ENCODE data around the gene VAV3.

DNA sequence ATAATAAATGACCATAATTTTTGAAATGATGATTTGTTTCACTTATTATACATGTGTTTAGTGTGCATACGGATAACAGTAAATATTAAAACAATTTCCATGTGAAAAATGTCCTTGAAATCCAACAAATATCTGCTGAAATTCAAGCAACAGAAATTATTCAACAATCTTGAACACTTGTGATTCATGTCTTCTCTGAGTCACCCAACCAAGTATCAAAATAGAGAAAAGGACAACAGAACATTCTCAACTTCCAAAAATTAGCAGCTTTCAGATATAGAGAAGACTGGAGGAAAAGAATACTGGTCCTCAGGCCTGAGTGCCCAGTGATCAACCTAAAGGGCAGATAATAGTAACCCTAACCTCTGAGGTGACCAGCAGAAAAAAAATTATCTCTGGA lies 90.8 kb downstream of the VAV3 start:
- TF ChIP-seq, protein P1, sequence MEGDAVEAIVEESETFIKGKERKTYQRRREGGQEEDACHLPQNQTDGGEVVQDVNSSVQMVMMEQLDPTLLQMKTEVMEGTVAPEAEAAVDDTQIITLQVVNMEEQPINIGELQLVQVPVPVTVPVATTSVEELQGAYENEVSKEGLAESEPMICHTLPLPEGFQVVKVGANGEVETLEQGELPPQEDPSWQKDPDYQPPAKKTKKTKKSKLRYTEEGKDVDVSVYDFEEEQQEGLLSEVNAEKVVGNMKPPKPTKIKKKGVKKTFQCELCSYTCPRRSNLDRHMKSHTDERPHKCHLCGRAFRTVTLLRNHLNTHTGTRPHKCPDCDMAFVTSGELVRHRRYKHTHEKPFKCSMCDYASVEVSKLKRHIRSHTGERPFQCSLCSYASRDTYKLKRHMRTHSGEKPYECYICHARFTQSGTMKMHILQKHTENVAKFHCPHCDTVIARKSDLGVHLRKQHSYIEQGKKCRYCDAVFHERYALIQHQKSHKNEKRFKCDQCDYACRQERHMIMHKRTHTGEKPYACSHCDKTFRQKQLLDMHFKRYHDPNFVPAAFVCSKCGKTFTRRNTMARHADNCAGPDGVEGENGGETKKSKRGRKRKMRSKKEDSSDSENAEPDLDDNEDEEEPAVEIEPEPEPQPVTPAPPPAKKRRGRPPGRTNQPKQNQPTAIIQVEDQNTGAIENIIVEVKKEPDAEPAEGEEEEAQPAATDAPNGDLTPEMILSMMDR (optimal IDR thresholded peaks at IDR 0.05 in 1 of 3, IDR thresholded peaks at IDR 0.05 in 1 of 3, conservative IDR thresholded peaks at IDR 0.05 in 1 of 3; ENCODE audit: extremely low read depth in 1 of 3, insufficient read depth in 2 of 3, low read length in 3 of 3), result no peak
- no peak for TF ChIP-seq EZH2 (IDR thresholded peaks at IDR 0.05; ENCODE audit: low read length)
